GM12864 (cell line): Measurements from ENCODE around the gene PSAP.
"Not testable (repeated sequence)": the region's sequence is repeated elsewhere in the genome, so short reads cannot be mapped to it uniquely, and the experiment has no call there.

Experiments used
- DNase-seq: peaks from one replicate; pipeline ENCODE4 v3.0.0-alpha.2; 2011; ENCODE audit warnings: low read depth
- H3K4me3 ChIP-seq: 2 replicates; pipeline ENCODE4 v1.5.1; 2011; ENCODE audit warnings: mild to moderate bottlenecking, low read depth, low read length, control low read depth
- TF ChIP-seq, protein P1 (sequence below): IDR thresholded peaks from 2 replicates; pipeline ENCODE4 v1.5.1; 2011; ENCODE audit warnings: low read depth, mild to moderate bottlenecking, moderate library complexity, low read length, control low read depth, inconsistent platforms; ENCODE audit errors: missing control alignments

PSAP gene

DNA sequence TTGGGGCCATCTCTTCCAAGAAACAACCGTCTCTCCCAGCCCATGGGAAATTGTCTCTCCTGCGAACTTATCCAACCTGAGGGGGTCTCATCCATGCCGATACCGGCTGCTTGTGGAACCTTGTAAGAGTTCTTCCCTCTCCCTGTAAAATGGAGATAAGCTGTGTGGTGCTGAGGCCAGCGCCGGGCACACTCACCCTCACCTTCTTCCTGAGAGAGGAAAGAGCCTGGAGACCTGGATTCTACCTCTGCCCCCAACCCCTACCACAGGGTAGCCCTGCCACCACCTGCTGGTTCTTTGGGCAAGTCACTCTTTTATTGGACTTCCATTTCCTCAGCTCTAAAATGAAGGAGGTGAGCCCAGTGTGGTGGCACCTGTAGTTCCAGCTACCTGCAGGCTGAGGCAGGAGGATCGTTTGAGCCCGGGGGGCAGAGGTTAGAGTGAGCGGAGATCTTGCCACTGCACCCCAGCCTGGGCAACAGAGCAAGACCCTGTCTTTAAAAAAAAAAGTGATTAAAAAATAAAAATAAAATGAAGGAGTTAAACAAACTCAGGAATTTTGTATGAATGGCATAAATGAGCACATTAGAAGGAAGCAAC, 38.4 kb upstream of the PSAP start:
- H3K4me3 ChIP-seq = peak overlapping the region; percentile 56; the same call in 1 of the 2 replicates
- TF ChIP-seq, protein P1, sequence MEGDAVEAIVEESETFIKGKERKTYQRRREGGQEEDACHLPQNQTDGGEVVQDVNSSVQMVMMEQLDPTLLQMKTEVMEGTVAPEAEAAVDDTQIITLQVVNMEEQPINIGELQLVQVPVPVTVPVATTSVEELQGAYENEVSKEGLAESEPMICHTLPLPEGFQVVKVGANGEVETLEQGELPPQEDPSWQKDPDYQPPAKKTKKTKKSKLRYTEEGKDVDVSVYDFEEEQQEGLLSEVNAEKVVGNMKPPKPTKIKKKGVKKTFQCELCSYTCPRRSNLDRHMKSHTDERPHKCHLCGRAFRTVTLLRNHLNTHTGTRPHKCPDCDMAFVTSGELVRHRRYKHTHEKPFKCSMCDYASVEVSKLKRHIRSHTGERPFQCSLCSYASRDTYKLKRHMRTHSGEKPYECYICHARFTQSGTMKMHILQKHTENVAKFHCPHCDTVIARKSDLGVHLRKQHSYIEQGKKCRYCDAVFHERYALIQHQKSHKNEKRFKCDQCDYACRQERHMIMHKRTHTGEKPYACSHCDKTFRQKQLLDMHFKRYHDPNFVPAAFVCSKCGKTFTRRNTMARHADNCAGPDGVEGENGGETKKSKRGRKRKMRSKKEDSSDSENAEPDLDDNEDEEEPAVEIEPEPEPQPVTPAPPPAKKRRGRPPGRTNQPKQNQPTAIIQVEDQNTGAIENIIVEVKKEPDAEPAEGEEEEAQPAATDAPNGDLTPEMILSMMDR = no peak
- no peak for DNase-seq

DNA sequence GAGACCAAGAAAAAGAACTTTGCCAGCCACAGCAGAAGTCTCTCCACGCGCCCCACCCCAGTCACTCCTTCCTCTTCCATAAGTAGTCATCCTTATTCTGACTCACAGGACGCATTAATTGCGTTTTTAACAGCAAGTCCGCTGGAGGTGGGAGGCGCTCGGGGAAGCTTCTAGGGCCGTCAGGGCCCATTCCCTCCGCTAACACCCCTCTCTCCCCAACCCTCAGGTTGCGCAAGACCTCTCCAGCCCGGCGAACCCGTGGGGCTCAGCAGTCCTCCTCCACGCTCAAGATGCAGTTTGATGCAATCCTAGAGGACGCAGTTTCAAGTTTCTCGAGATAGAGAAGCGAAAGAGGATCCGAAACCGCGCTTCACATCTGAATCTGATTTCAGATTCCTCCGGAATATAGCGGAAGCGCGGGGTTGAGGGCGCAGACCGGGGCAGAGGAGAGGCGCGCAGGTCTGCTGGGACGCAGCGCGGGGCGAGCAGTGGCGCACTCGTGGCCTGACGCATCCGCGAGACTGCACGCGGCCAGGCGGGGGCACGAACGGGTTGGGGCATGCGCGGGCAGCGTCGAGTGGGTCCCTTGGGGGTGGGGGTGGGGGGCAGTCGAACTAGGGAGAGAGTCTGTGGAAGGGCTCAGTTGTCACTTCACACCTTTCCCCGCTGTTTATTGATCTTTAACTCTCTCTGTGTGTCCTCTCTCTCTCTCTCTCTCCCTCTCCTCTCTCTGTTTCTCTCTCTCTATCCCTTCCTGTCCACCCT, 37.8 kb upstream of the PSAP start:
- peak overlapping the region; percentile 56 for H3K4me3 ChIP-seq
- DNase-seq = peak; percentile 92
- TF ChIP-seq, protein P1 = peak; percentile 15

GRCh38 chr10:71888248-71888622, 37.2 kb upstream of the PSAP start:
- H3K4me3 ChIP-seq = peak overlapping the region; percentile 56
- TF ChIP-seq, protein P1 = no peak

GRCh38 chr10:71887743-71888142, 36.7 kb upstream of the PSAP start:
- DNase-seq = no peak
- no peak overlapping the region; the same call in 1 of the 2 replicates for H3K4me3 ChIP-seq
- TF ChIP-seq, protein P1 = no peak

More at GRCh38 chr10:71888248-71888622, 37.2 kb upstream of the PSAP start:
- DNase-seq = no peak

DNA sequence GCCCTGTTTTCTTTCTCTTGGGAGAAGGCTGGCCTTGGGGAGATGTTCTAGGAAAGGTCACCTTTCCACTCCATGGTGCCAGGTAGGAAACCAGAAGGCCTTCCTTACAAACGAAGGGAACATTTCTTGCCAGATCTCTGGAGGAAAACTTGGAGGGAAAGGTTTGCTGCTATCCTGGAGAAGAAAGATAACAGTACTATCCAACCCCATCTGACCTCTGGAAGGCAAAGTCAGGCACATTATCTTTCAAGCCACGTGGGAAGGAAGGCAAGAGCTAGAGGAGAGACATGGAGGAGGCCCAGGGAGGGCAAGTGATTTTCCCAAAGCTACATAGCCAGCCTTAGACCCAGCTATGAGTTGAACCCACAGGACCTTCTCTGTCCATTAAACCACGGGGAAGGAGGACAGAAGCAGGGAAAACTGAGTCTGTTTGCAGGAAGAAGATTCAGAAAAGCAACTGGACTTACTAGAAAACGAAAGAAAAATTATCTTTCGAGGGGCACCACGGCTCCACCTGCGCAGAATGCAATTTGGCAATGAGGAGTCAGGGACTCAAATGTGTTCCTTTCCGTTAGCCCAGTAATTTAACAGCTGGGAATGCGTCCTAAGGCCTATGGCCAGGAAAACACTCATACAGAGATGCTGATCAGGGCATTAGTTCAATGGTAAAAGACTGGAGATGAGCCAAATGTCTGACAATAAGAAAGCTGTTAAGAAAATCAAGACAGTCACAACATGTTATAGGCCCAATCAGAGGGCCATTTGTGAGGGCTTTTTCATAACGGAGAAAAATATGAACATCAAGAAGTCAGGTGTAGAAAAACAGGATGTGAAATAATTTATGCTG, 32.0 kb upstream of the PSAP start:
- TF ChIP-seq, protein P1 = no peak
- no peak for DNase-seq
- no peak overlapping the region for H3K4me3 ChIP-seq

DNA sequence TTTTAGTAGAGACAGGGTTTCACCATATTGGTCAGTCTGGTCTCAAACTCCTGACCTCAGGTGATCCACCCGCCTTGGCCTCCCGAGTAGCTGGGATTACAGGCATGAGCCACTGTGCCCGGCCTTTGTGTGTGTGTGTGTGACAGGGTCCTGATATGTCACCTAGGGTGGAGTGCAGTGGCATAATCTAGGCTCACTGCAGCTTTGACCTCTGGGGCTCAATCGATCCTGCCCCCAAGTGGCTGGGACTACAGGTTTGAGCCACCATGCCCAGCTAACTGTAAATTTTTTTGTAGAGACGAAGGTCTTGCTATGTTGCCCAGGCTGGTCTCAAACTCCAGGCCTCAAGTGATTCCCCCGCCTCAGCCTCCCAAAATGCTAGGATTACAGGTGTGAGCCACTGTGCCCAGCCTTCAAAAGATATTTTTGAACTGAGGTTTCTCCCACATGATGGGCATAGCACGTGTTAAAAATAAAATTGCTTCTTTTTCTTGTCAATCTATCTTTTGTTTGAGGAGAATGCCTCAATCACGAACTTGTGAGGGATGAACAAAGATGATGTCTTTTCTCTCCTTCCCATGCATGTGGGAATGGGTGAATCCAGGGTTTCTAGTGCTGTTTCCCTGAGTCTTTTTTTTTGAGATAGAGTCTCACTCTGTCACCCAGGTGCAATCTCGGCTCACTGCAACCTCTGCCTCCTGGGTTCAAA, 30.8 kb upstream of the PSAP start:
- TF ChIP-seq, protein P1 = peak; percentile 2
- H3K4me3 ChIP-seq = no peak overlapping the region
- DNase-seq = no peak

DNA sequence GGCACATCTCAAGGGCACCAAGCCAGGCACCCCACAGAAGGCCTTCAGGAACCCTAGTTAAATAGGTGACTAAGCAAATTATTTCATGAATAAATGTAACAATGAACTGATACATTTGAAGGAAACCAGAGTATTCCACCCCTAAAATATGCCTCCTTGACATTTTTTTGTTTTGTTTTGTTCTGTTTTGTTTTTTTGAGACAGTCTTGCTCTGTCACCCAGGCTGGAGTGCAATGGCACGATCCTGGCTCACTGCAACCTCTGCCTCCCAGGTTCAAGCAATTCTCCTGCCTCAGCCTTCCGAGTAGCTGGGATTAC, 30.2 kb upstream of the PSAP start:
- not testable (repeated sequence) for DNase-seq, H3K4me3 ChIP-seq
